ENCODE measurements around the gene SKIDA1. TPM values are rescaled to one million over a fixed set of nuclear protein-coding genes. Genes with fewer than 3 reads are reported as not detected.

Gene SKIDA1
- total RNA-seq, 5 donors from 2014 or later (not counting 1 experiment from before 2014, with no cell fraction given), result 0.12 to 0.72 (median 0.57) TPM

GRCh38 chr10:21526860-21527597, 1.5 kb upstream of the SKIDA1 start:
- DNase-seq (peak in 13 of 35 experiments; percentile 5 to 59 (median 25)), ATAC-seq (replicated peaks in 1 of 4) (peak; percentile 25 to 30 (median 26))
- Mint-ChIP-seq H3K4me3 (peak overlapping the region; percentile 83 to 93 (median 88)), H3K27me3 (peaks cover 5 to 21% of the 10 kb centered on the region in 2 donors), H3K4me1 (peaks cover 24 to 28% (median 27%) of the 10 kb centered on the region in 3 donors), H3K9me3 (no peaks in the 10 kb centered on the region), H3K36me3 (no peaks in the 10 kb centered on the region), H3K27ac (peak overlapping the region; percentile 96 to 97)
- Histone ChIP-seq H3K36me3 (ENCODE audit: control insufficient read depth in 2 of 2, extremely low read depth in 1 of 2, insufficient read depth in 1 of 2, low read length in 1 of 2) (no peaks in the 10 kb centered on the region), H3K9me3 (no peaks in the 10 kb centered on the region), H3K27me3 (replicated peaks in 1 of 2; ENCODE audit: control insufficient read depth in 2 of 2, extremely low read depth in 1 of 2, insufficient read depth in 2 of 2, low read length in 1 of 2) (peaks cover 0 to 5% of the 10 kb centered on the region in 2 experiments), H3K27ac (ENCODE audit: low read length) (peak overlapping the region; percentile 80), H3K4me1 (ENCODE audit: control insufficient read depth in 1 of 2, extremely low read depth in 1 of 2, insufficient read depth in 2 of 2, low read length in 2 of 2) (peaks cover 17 to 28% of the 10 kb centered on the region in 2 experiments), H3K4me3 (ENCODE audit: control insufficient read depth in 1 of 2, extremely low read depth in 1 of 2, low read length in 1 of 2) (peak overlapping the region; percentile 66 to 77)
- ChIA-PET POLR2A (no interaction called here), CTCF (interaction anchor here in 1 of 2 donors (0.6 to 0.7 kb wide), 2 partner anchors 9 to 31 kb away, joined by 3 read pairs; no protein-coding TSS in a partner anchor)
- 0% methylated on average over 53 of the region's 68 CpGs for WGBS (ENCODE audit: insufficient coverage)

DNA sequence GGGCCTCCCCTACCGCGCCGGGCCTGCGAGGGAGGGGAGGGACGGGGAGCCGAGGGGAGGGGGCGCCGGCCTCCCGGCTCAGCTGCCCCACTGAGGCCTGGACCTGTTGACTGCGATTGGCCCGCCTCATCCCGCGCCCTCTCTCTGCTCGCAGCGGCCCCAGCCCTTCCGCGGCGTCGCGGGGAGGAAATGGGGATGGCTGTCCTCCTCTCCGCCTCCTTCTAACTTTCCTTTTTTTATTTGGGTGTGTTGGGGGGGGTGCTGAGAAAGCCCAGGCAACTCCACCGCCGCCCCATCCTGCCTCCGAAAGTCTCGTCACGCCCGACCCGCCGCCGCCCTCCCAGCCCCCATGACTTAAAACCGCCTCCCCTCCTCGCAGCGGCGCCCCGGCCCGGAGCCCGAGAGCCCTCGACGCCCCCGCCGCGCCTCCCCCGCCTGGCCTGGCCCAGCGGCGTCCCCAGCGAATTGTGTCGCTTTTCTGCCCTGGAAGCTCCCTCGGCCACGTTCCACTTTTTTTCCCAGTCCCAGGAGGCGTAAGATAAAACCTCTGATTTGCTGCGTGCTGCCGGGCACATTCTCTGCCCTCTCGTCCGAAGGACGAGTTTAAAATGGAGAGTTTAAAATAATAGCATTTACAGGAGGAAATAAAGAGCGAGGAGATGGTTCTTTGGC, 842 bp upstream of the SKIDA1 start:
- peak in 34 of 35 experiments; percentile 18 to 72 (median 49) for DNase-seq

DNA sequence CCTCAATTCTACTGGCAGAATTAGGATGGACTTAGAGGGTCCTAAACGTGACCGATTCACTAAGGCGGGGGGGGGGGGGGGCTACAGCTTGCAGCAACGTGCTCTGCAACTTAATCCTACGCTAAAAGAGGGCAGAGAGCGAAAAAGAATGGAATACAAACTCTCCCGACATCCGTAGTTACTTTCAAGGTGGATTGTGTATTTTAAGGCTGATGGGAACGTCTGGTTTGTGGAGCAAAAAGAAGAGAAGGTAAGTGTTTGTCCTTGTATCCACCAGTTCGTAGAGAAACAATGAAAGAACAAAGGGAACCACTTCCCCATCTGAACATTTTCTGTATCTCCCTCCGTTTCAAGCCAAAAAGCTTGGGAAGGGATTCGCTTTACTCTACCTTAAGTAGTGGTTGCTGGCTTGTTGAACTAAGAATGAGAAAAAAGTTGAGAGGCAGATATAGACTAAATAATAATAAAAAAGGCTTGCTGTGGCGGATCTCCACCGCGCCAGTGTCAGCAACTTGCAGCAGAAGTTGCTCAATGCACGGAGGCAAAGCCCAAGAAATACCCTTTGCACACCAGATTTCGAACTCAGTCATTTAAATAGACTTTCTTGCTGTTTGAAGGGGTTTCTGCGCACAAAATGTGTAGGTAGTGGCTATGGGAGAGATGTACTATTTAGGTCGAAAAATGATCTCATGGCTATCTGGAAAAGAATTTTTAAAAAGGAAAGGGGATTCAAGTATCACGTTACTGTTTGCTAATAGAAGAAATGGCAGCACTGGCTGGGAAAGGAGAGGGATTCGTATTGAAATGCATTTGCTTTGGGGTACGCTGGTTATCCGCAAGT, 736 bp downstream of the SKIDA1 start:
- Mint-ChIP-seq H3K27me3 (peaks cover 26 to 43% of the 10 kb centered on the region in 2 donors), H3K36me3 (no peaks in the 10 kb centered on the region), H3K4me1 (peaks cover 32 to 40% (median 36%) of the 10 kb centered on the region in 3 donors), H3K4me3 (peak overlapping the region; percentile 83 to 97 (median 90)), H3K9me3 (no peaks in the 10 kb centered on the region), H3K27ac (peak overlapping the region; percentile 96 to 99)
- Histone ChIP-seq H3K9me3 (no peaks in the 10 kb centered on the region), H3K4me1 (ENCODE audit: control insufficient read depth in 1 of 2, extremely low read depth in 1 of 2, insufficient read depth in 2 of 2, low read length in 2 of 2) (peaks cover 22 to 32% of the 10 kb centered on the region in 2 experiments), H3K4me3 (ENCODE audit: control insufficient read depth in 1 of 2, extremely low read depth in 1 of 2, low read length in 1 of 2) (peak overlapping the region; percentile 77 to 91), H3K27ac (ENCODE audit: low read length) (peak overlapping the region; percentile 80), H3K27me3 (replicated peaks in 1 of 2; ENCODE audit: control insufficient read depth in 2 of 2, extremely low read depth in 1 of 2, insufficient read depth in 2 of 2, low read length in 1 of 2) (peaks cover 2 to 10% of the 10 kb centered on the region in 2 experiments), H3K36me3 (ENCODE audit: control insufficient read depth in 2 of 2, extremely low read depth in 1 of 2, insufficient read depth in 1 of 2, low read length in 1 of 2) (no peaks in the 10 kb centered on the region)
- POLR2A ChIA-PET, result interaction anchor here in 1 of 2 donors (0.6 kb wide), 2 partner anchors 203 to 795 kb away, joined by 6 to 7 read pairs; no protein-coding TSS in a partner anchor
- 37% methylated on average over 8 of the region's 23 CpGs for WGBS (ENCODE audit: insufficient coverage)
- no peak for ATAC-seq (replicated peaks in 1 of 4)
- peak in 1 of 35 experiments; percentile 38 for DNase-seq
- CTCF ChIA-PET, result interaction anchor here (0.6 to 1.2 kb wide), 3 partner anchors 28 to 29 kb away, joined by 4 to 5 read pairs (median 4); no protein-coding TSS in a partner anchor

More for the DNA sequence above, 842 bp upstream of the SKIDA1 start:
- Histone ChIP-seq H3K4me3 (ENCODE audit: control insufficient read depth in 1 of 2, extremely low read depth in 1 of 2, low read length in 1 of 2) (peak overlapping the region; percentile 66 to 77), H3K27ac (ENCODE audit: low read length) (peak overlapping the region; percentile 80), H3K36me3 (ENCODE audit: control insufficient read depth in 2 of 2, extremely low read depth in 1 of 2, insufficient read depth in 1 of 2, low read length in 1 of 2) (no peaks in the 10 kb centered on the region), H3K27me3 (replicated peaks in 1 of 2; ENCODE audit: control insufficient read depth in 2 of 2, extremely low read depth in 1 of 2, insufficient read depth in 2 of 2, low read length in 1 of 2) (peaks cover 0 to 5% of the 10 kb centered on the region in 2 experiments), H3K9me3 (no peaks in the 10 kb centered on the region), H3K4me1 (ENCODE audit: control insufficient read depth in 1 of 2, extremely low read depth in 1 of 2, insufficient read depth in 2 of 2, low read length in 2 of 2) (peaks cover 17 to 28% of the 10 kb centered on the region in 2 experiments)
- ChIA-PET POLR2A (interaction anchor here in 1 of 2 donors (0.6 kb wide), 1 partner anchor 59 kb away, joined by 4 read pairs; no protein-coding TSS in a partner anchor), CTCF (interaction anchor here (1.0 to 1.2 kb wide), 2 partner anchors 30 kb away, joined by 4 to 5 read pairs; no protein-coding TSS in a partner anchor)
- Mint-ChIP-seq H3K36me3 (no peaks in the 10 kb centered on the region), H3K4me1 (peaks cover 24 to 28% (median 27%) of the 10 kb centered on the region in 3 donors), H3K4me3 (peak overlapping the region; percentile 83 to 93 (median 88)), H3K27ac (peak overlapping the region; percentile 96 to 97), H3K27me3 (peaks cover 11 to 27% of the 10 kb centered on the region in 2 donors), H3K9me3 (no peaks in the 10 kb centered on the region)
- ATAC-seq (replicated peaks in 1 of 4), result peak; percentile 56 to 62 (median 60)
- 1% methylated on average over 34 of the region's 56 CpGs for WGBS (ENCODE audit: insufficient coverage)

GRCh38 chr10:21524131-21524525, 1.4 kb downstream of the SKIDA1 start:
- CTCF ChIA-PET, result interaction anchor here in 1 of 2 donors (0.6 kb wide), 1 partner anchor 27 kb away, joined by 4 read pairs; no protein-coding TSS in a partner anchor
- peaks cover 38 to 46% (median 43%) of the 10 kb centered on the region in 3 donors for H3K4me1 Mint-ChIP-seq
- no peaks in the 10 kb centered on the region for H3K36me3 ChIP-seq (ENCODE audit: control insufficient read depth in 2 of 2, extremely low read depth in 1 of 2, insufficient read depth in 1 of 2, low read length in 1 of 2)
- POLR2A ChIA-PET, result no interaction called here
- H3K4me1 ChIP-seq (ENCODE audit: control insufficient read depth in 1 of 2, extremely low read depth in 1 of 2, insufficient read depth in 2 of 2, low read length in 2 of 2), result peaks cover 24 to 38% of the 10 kb centered on the region in 2 experiments
- H3K27ac ChIP-seq (ENCODE audit: low read length), result no peak overlapping the region
- H3K4me3 Mint-ChIP-seq, result no peak overlapping the region
- H3K27ac Mint-ChIP-seq, result no peak overlapping the region
- no peak overlapping the region for H3K4me3 ChIP-seq (ENCODE audit: control insufficient read depth in 1 of 2, extremely low read depth in 1 of 2, low read length in 1 of 2)
- H3K27me3 ChIP-seq (replicated peaks in 1 of 2; ENCODE audit: control insufficient read depth in 2 of 2, extremely low read depth in 1 of 2, insufficient read depth in 2 of 2, low read length in 1 of 2), result peaks cover 8 to 16% of the 10 kb centered on the region in 2 experiments
- no peaks in the 10 kb centered on the region for H3K9me3 Mint-ChIP-seq
- no peak for ATAC-seq (replicated peaks in 1 of 4)
- no peak for DNase-seq
- no CpG with 5 or more reads among the region's 7 CpGs for WGBS (ENCODE audit: insufficient coverage)
- no peaks in the 10 kb centered on the region for H3K36me3 Mint-ChIP-seq
- H3K27me3 Mint-ChIP-seq, result peaks cover 29 to 49% of the 10 kb centered on the region in 2 donors
- H3K9me3 ChIP-seq, result no peaks in the 10 kb centered on the region

DNA sequence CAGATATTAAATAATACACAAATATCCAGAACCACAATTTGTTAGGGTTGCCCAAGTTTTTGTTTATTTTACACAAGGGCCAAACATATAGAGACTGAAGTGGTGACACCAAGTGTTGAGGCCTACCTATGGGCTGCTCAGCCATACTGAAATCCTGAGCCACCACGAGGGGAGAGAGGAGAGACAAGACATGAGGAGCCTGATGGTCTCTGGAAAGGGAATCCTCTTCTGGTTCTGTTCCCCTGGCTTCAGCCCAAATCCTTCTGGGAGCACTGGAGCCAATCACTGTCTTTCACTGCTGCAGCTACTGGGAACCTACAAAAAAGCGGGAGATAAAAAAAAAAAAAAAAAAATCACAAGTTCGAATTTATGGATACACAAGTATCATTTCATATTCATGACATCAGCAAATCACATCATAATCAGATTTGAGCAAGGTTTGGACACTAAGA, 1.9 kb downstream of the SKIDA1 start:
- H3K4me3 Mint-ChIP-seq, result peak overlapping the region in 1 of 3 donors; percentile 25
- ATAC-seq (replicated peaks in 1 of 4) (no peak), DNase-seq (no peak)
- ChIA-PET CTCF (interaction anchor here in 1 of 2 donors (0.6 kb wide), 1 partner anchor 23 kb away, joined by 3 read pairs; no protein-coding TSS in a partner anchor), POLR2A (interaction anchor here in 1 of 2 donors (0.6 kb wide), 1 partner anchor 28 kb away, joined by 4 read pairs; no protein-coding TSS in a partner anchor)
- 100% methylated on average over 1 of the region's 3 CpGs for WGBS (ENCODE audit: insufficient coverage)
- peak overlapping the region in 1 of 2 donors; percentile 73 for H3K27ac Mint-ChIP-seq
- Histone ChIP-seq H3K27ac (ENCODE audit: low read length) (no peak overlapping the region), H3K4me3 (ENCODE audit: control insufficient read depth in 1 of 2, extremely low read depth in 1 of 2, low read length in 1 of 2) (no peak overlapping the region), H3K36me3 (ENCODE audit: control insufficient read depth in 2 of 2, extremely low read depth in 1 of 2, insufficient read depth in 1 of 2, low read length in 1 of 2) (no peaks in the 10 kb centered on the region), H3K27me3 (replicated peaks in 1 of 2; ENCODE audit: control insufficient read depth in 2 of 2, extremely low read depth in 1 of 2, insufficient read depth in 2 of 2, low read length in 1 of 2) (peaks cover 8 to 21% of the 10 kb centered on the region in 2 experiments), H3K4me1 (ENCODE audit: control insufficient read depth in 1 of 2, extremely low read depth in 1 of 2, insufficient read depth in 2 of 2, low read length in 2 of 2) (peaks cover 24 to 44% of the 10 kb centered on the region in 2 experiments), H3K9me3 (no peaks in the 10 kb centered on the region)
- H3K9me3 Mint-ChIP-seq, result no peaks in the 10 kb centered on the region
- H3K4me1 Mint-ChIP-seq, result peaks cover 42 to 48% (median 47%) of the 10 kb centered on the region in 3 donors
- H3K27me3 Mint-ChIP-seq, result peaks cover 33 to 55% of the 10 kb centered on the region in 2 donors
- H3K36me3 Mint-ChIP-seq, result no peaks in the 10 kb centered on the region

Measured in T-cell (primary cell).